SH-SY5Y (cell line): ENCODE results near the gene C1orf116.

Experiments used
- GATA2 ChIP-seq: IDR thresholded peaks from 2 replicates; pipeline ENCODE4 v1.6.1; 2011; ENCODE audit warnings: mild to moderate bottlenecking, low read depth, low read length
- GATA3 ChIP-seq: IDR thresholded peaks from 2 replicates; pipeline ENCODE4 v1.6.1; 2011; ENCODE audit warnings: low read depth, mild to moderate bottlenecking, low read length, moderate library complexity

C1orf116 gene

DNA sequence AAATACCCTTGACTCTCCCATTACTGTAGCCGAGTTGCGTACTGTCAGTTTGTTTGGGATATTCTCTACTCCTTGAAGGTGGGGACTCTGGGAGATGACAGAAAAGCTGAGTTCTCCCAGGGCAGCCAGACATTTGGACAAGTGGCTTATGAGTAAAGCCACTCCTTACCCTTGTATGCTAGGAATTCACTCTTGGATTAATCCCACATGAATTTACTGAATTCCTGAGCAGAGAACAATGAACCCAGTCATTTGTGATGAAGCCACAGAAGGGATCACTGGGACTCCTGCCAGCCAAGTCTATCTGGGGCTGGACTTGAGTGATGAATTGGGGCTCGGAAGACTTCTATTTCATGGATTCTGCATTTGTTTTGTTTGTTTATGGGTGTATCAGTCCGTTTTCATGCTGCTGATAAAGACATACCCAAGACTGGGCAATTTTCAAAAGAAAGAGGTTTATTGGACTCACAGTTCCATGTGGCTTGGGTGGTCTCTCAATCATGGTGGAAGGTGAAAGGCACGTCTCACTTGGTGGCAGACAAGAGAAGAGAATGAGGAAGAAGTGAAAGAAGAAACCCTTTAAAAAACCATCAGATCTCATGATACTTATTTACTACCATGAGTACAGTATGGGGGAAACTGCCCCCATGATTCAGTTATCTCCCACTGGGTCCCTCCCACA lies 25.1 kb downstream of the C1orf116 start:
- TF ChIP-seq GATA3, result no peak
- no peak for TF ChIP-seq GATA2

DNA sequence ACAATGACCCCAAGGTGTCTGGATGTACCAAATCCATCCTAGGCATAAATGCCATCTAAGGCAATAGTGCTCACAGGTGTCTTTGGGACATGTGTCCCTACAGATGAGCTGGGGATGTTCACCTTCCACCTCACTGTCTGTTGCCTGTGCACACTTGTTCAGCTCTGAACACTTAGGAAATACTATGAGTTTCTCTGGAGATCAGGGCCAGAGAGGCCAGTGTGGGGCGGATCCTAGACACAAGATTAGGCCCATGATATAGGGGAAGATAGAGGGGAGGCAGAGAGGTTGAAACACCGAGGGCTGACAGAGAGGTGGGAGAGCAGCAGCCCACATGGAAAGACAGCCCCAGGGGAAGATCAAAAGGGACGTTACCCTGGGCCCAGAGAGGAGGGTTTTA lies 25.6 kb downstream of the C1orf116 start:
- TF ChIP-seq GATA3 (no peak), GATA2 (no peak)

DNA sequence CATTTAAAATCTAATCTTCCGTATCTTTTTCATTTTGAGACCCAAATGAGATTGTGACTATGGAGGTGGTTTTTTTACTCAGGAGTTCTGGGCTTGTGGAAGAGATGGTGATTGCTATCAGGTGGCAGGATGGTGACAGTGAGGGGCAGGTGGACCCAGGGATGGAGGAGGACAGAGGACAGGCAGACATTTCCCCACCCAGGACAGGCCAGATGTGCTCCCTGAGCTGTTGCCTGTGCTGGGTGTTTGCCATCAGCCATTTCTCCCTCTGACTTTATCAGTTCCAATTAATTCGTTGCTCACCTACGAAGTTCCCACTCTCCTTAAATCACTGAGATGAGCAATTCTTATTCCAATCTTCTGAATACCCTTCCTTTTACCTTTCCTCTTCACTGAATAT lies 26.5 kb downstream of the C1orf116 start:
- no peak for TF ChIP-seq GATA2
- no peak for TF ChIP-seq GATA3

DNA sequence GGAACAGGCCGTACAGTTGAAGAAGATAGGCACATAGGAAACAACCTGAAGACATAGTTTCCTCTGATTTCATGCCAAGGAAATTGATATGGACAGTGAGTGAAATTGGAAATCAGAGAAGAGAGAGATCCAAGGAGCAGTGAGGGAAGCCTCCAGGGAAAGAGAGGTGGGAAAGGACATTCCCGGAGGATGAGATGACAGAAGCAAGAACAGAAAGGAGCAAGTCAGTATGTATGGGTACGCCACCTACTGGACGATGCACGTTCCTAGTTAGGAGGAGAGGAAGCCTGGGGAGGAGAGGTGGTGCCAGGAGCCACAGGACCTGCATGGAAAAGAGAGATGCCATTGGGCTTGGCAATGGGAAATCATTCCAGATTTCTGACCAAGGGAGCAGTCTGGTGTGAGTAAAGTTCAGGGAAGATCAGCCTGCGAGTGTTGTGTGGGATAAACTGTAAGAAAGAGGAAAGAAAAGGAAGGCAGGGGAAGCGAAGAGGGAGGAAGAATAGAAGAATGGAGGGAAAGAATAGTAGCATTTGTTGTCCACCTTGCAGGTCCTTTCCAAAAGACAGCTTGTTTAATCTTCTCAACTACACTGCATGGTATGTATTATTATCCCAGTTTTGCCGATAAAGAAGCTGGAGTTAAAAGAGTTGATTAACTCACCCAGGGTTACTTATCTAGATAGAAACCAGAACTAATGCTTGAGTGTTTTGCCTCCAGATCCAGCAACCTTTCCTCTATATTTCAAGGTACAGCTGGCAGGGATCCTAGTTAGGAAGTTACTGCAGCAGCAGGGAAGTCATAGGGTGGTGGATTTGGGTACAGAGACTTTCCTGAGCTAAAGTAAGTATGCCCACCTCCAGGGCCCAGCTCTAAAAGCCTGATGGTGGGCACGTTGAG lies 27.4 kb downstream of the C1orf116 start:
- TF ChIP-seq GATA3 (no peak), GATA2 (no peak)

DNA sequence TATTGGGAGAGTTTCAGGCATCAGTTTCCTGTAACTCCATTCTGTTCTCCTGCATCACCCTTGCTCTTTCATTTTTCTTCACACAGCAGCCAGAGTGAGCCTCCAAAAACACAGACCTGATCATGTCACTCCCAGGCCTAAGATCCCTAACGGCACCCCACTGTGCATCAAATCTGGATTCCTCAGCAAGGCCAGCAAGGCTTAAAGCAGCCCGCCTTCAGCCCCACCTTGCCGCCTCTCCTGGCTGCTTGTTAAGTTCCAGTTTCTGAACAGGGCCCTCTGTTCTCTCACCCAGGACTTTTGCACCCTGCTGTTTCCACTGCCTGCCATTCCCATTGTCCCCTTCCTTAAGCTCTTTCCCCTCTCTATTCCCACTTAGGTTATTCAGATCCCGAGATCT lies 29.3 kb downstream of the C1orf116 start:
- TF ChIP-seq GATA3 (no peak), GATA2 (no peak)

DNA sequence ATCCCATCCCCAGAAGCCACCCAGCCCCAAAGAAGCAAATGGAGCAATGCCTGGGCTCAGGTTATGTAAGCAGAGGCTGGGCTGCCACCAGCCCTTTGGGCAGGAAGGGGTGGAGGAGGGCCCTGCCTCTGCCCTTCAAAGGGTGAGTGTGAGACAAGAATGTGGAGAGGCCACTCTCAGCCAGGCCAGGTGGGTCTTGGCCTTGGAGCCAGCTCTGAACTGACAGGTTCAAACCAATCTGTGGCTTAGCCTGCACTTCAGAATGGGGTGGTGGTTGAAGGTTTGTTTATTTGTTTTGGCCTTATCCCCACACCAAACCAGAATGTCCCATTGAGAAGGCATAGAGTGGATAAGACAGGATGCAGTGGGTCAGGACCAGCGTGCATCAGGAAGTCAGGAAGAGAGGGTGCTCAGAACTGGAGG lies 29.8 kb downstream of the C1orf116 start:
- TF ChIP-seq GATA2 (no peak), GATA3 (no peak)

DNA sequence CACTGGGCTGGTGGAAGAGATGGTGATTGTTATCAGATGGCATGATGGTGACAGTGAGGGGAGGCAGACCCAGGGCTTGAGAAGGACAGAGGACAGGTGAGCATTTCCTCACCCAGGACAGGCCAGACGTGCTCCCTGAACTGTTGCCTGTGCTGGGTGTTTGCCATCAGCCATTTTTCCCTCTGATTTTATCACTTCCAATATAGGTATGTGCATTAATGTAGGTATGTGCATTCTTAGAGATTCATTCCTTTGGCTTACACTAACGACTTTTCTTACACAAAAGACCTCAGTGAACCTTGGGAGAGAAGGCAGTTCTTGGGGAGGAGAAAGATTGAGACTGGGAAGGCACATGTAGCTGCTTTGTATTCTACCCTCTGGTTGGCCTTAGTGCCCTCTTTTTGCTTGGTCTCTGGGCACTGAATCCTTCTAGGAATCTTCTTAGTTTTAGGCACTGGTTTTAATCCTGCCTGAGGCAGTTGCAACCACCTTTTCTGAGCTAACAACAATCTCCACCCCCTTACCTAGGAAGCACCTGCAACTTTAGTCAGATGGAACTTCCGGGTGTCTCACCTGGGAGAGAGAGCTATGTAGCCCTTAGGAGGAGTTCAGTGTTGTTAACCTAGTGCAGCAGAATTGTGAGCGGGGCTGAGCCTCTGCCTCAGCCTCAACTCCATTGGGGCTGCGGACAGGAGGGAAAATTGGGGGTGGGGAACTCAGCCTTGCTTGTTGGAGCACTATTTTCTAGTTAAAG lies 30.9 kb downstream of the C1orf116 start:
- no peak for TF ChIP-seq GATA2
- no peak for TF ChIP-seq GATA3

DNA sequence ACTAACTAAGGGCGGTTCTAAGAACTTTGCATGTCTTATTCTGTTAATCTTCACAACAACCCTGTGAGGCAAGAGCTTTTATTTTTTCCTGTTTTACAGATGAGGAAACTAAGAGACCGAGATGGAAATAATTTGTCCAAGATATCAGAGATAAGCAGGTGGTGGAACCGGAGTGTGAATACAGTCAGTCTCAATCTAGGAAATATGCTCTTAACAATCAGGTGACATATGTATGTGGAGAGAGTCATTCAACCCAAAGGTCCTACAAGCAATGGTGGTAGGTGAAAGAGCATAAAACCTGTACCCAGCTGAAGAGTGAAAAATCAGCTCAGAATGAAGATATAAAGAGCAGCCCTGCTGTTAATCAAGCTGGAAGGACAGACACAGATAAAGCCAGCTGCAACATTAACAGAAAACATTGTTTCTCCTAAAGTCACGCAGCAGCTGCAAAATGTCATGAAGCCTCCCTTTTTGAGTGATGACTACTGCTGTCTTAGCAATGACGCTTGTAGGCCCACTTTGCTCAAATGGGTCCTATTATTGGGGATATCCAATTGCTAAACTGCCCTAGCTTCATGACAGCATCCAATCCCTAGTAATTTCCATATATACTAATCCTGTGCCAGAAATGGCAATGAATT lies 31.8 kb downstream of the C1orf116 start:
- TF ChIP-seq GATA2 (no peak), GATA3 (no peak)

DNA sequence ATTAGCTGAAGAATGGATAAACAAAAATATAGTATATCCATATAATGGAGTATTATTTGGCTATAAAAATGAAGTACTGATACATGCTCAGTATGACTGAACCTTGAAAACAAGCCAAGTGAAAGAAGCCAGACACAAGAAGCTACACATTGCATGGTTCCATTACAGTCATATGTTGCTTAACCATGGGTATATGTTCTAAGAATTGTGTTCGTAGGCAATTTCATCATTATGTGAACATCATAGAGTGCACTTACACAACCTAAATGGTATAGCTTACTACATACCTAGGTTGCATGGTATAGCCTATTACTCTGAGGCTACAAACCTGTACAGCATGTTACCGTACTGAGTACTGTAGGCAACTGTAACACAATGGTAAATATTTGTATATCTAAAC lies 33.7 kb downstream of the C1orf116 start:
- TF ChIP-seq GATA3, result no peak
- TF ChIP-seq GATA2, result no peak

DNA sequence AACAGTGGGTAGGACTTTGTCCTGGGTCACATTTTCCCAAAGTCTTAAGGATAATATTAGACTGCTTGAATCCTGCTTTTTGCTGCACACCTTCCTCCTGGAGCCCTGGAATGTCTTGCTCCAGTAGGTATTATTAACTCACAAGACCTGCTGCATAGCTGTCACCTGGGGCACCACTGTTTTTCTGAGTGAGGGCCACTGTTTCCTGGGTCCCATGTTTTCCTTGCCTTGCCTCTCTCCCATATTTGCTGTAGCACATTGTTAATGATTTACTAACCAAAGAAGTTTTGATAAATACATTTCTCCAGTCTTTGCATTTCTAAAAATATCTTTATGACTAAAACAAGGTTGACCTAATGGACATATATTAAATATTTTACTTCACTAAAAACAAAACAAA lies 39.8 kb downstream of the C1orf116 start:
- TF ChIP-seq GATA2 (no peak), GATA3 (no peak)

DNA sequence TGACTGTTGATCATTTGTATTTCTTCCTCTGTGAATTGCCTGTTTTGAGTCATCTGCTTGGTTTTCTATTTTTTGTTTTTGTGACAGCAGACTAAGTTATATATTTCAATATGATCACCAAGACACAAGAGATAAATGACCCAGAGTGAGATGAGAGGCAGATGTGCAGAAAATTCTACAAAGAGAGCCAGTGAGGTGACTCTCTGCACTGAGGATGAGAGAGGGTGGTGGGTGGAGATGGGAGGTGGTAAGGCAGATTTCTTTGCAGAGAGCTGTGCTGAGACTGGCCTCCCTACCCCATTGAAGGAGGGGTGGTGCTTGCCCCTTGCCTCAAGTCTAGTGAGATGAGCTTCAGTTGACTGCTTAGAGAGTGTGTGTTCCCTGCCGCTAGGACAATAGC lies 44.7 kb downstream of the C1orf116 start:
- no peak for TF ChIP-seq GATA2
- no peak for TF ChIP-seq GATA3

DNA sequence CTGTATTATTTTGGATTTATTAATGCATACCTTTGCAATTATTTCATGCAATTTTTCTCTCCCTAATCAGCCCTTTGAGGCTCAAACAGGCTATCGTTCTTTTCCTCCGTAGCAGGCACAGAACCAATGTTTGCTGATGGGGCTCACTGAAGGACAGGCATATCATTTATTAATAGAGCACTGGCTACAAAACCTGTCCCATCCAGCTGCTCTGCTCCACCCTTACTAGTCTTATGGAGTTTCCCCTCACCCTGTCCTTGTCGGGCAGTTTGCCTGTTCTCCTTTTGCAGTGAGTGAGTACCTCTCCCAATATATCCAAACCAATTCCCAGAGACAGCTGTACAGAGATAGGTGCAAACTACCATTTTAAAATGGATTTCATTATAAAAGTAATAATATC lies 45.7 kb downstream of the C1orf116 start:
- TF ChIP-seq GATA3, result no peak
- TF ChIP-seq GATA2, result no peak

DNA sequence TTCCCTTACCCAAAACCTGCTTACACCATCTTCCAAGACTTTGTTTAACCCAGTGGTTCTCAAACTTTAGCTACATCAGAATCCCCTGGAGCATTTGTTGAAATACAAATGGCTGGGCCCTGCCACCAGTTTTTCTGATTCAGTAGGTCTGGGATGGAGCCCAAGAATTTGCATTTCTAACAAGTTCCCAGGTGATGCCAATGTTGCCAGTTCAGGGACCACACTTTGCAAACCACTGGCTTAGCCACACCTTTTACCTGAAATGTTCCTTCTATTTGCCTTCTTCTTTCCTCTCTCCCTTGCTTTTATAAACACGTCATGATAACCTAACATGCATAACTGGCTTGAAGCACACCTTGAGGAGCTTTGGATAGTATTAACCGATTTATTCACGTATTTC lies 46.2 kb downstream of the C1orf116 start:
- no peak for TF ChIP-seq GATA2
- TF ChIP-seq GATA3, result no peak
